SU-DHL-6 (cell line): ENCODE data around the gene FBXW7.

ENCODE experiments used
- H2AFZ ChIP-seq: fragments of 200-600 bp; sonication (generic); 2 replicates; pipeline ENCODE4 v1.6.1; 2014; ENCODE audit warnings: low read depth, mild to moderate bottlenecking, moderate library complexity, mixed read lengths, antibody characterized with exemption, low read length; ENCODE audit not compliant: severe bottlenecking
- H3F3A ChIP-seq: fragments of 200-600 bp; shearing (Covaris generic); 2 replicates; pipeline ENCODE4 v1.6.0; 2016; ENCODE audit warnings: antibody characterized with exemption, mild to moderate bottlenecking; ENCODE audit not compliant: insufficient read depth
- H3K27ac ChIP-seq: fragments of 200-600 bp; sonication (generic); 2 replicates; pipeline ENCODE4 v1.5.1; 2016; ENCODE audit warnings: low read depth, mild to moderate bottlenecking, low read length, moderate library complexity, mixed read lengths
- H3K27me3 ChIP-seq: fragments of 200-600 bp; sonication (generic), shearing (Covaris generic); 2 replicates; pipeline ENCODE4 v1.6.0; 2014; ENCODE audit warnings: mild to moderate bottlenecking, low read length
- H3K36me3 ChIP-seq: fragments of 200-600 bp; sonication (generic); 2 replicates; pipeline ENCODE4 v1.6.1; 2014; ENCODE audit warnings: mild to moderate bottlenecking, low read length, mixed read lengths
- H3K4me2 ChIP-seq: fragments of 300-600, 200-600 bp; shearing (Covaris generic), sonication (generic); 2 replicates; pipeline ENCODE4 v1.6.0; 2014; ENCODE audit warnings: low read length, low read depth, mild to moderate bottlenecking; ENCODE audit not compliant: poor library complexity, severe bottlenecking
- H3K4me3 ChIP-seq: fragments of 200-600 bp; sonication (generic); 2 replicates; pipeline ENCODE4 v1.5.1; 2014; ENCODE audit warnings: antibody characterized with exemption, low read length, mild to moderate bottlenecking, mixed read lengths; ENCODE audit not compliant: insufficient read depth, poor library complexity, severe bottlenecking
- H3K79me2 ChIP-seq: fragments of 200-600 bp; sonication (generic); 2 replicates; pipeline ENCODE4 v1.6.1; 2014; ENCODE audit warnings: mild to moderate bottlenecking, low read length, moderate library complexity; ENCODE audit not compliant: insufficient read depth
- H3K9ac ChIP-seq: fragments of 200-600 bp; sonication (generic); 2 replicates; pipeline ENCODE4 v1.7.0; 2014; ENCODE audit warnings: mild to moderate bottlenecking, low read length
- H3K9me2 ChIP-seq: fragments of 200-600 bp; sonication (generic); replicated peaks from 2 replicates; pipeline ENCODE4 v1.6.1; 2014; ENCODE audit warnings: low read length; ENCODE audit not compliant: insufficient read depth
- H3K9me3 ChIP-seq: fragments of 200-600 bp; sonication (generic); 2 replicates; pipeline ENCODE4 v1.6.1; 2014; ENCODE audit warnings: low read length, mixed read lengths; ENCODE audit not compliant: insufficient read depth
- H4K20me1 ChIP-seq: fragments of 200-600 bp; sonication (generic); 2 replicates; pipeline ENCODE4 v1.6.1; 2014; ENCODE audit warnings: low read depth, mild to moderate bottlenecking, antibody characterized with exemption, low read length, moderate library complexity, mixed read lengths
- CTCF ChIP-seq: fragments of 200-600 bp; sonication (generic); IDR thresholded peaks from one replicate; pipeline ENCODE4 v1.5.1; 2017; ENCODE audit warnings: antibody characterized with exemption, mild to moderate bottlenecking, low read length, moderate library complexity; ENCODE audit not compliant: insufficient read depth, poor library complexity, severe bottlenecking
- EZH2phosphoT487 ChIP-seq: fragments of 200-600 bp; sonication (generic), shearing (Covaris generic); conservative IDR thresholded peaks from 2 replicates; pipeline ENCODE4 v1.6.1; 2018; ENCODE audit warnings: mild to moderate bottlenecking, antibody characterized with exemption, low read length, moderate library complexity, mixed read lengths

The FBXW7 gene

GRCh38 chr4:152577708-152578396, 42.0 kb upstream of the FBXW7 start:
- H3K27me3 ChIP-seq, result no peaks in the 10 kb centered on the region
- no peak overlapping the region for H2AFZ ChIP-seq
- no peaks in the 10 kb centered on the region for H3K36me3 ChIP-seq
- TF ChIP-seq CTCF (no peak), EZH2phosphoT487 (no peak)
- no peaks in the 10 kb centered on the region for H4K20me1 ChIP-seq
- no peaks in the 10 kb centered on the region; the same call in 1 of the 2 replicates for H3F3A ChIP-seq
- no peaks in the 10 kb centered on the region for H3K79me2 ChIP-seq
- no peak overlapping the region for H3K4me2 ChIP-seq
- H3K9me3 ChIP-seq, result no peaks in the 10 kb centered on the region
- no peak overlapping the region for H3K27ac ChIP-seq
- H3K9me2 ChIP-seq, result no peaks in the 10 kb centered on the region
- H3K9ac ChIP-seq, result no peak overlapping the region
- no peak overlapping the region for H3K4me3 ChIP-seq

GRCh38 chr4:152575533-152575932, 39.6 kb upstream of the FBXW7 start:
- H3K9me2 ChIP-seq, result no peaks in the 10 kb centered on the region
- no peaks in the 10 kb centered on the region for H3K9me3 ChIP-seq
- H3K4me3 ChIP-seq, result no peak overlapping the region
- H3K9ac ChIP-seq, result no peak overlapping the region
- no peaks in the 10 kb centered on the region for H3K27me3 ChIP-seq
- TF ChIP-seq CTCF, result no peak
- no peak for TF ChIP-seq EZH2phosphoT487
- H3K36me3 ChIP-seq, result no peaks in the 10 kb centered on the region
- no peaks in the 10 kb centered on the region for H3K79me2 ChIP-seq
- no peak overlapping the region for H3K4me2 ChIP-seq
- H4K20me1 ChIP-seq, result no peaks in the 10 kb centered on the region
- H3F3A ChIP-seq, result no peaks in the 10 kb centered on the region; the same call in 1 of the 2 replicates
- no peak overlapping the region for H3K27ac ChIP-seq
- H2AFZ ChIP-seq, result no peak overlapping the region

- TF ChIP-seq CTCF, result no peak
- no peak for TF ChIP-seq EZH2phosphoT487
- Histone ChIP-seq H4K20me1 (no peaks in the 10 kb centered on the region), H3F3A (no peaks in the 10 kb centered on the region; the same call in 1 of the 2 replicates), H3K9me3 (no peaks in the 10 kb centered on the region), H3K36me3 (no peaks in the 10 kb centered on the region), H3K9ac (no peak overlapping the region), H3K27ac (no peak overlapping the region), H3K4me3 (no peak overlapping the region), H2AFZ (no peak overlapping the region), H3K9me2 (no peaks in the 10 kb centered on the region), H3K4me2 (no peak overlapping the region), H3K79me2 (no peaks in the 10 kb centered on the region), H3K27me3 (no peaks in the 10 kb centered on the region)
These were observed 38.0 kb upstream of the FBXW7 start for GRCh38 chr4:152573861-152574260.
